Kidney tubule cell (primary cell): Measurements from ENCODE around the gene LGR5.

Source experiments
- DNase-seq: peaks from one replicate; pipeline ENCODE4 v3.0.0-alpha.2; 2018; ENCODE audit warnings: low spot score

LGR5 gene, protein sequence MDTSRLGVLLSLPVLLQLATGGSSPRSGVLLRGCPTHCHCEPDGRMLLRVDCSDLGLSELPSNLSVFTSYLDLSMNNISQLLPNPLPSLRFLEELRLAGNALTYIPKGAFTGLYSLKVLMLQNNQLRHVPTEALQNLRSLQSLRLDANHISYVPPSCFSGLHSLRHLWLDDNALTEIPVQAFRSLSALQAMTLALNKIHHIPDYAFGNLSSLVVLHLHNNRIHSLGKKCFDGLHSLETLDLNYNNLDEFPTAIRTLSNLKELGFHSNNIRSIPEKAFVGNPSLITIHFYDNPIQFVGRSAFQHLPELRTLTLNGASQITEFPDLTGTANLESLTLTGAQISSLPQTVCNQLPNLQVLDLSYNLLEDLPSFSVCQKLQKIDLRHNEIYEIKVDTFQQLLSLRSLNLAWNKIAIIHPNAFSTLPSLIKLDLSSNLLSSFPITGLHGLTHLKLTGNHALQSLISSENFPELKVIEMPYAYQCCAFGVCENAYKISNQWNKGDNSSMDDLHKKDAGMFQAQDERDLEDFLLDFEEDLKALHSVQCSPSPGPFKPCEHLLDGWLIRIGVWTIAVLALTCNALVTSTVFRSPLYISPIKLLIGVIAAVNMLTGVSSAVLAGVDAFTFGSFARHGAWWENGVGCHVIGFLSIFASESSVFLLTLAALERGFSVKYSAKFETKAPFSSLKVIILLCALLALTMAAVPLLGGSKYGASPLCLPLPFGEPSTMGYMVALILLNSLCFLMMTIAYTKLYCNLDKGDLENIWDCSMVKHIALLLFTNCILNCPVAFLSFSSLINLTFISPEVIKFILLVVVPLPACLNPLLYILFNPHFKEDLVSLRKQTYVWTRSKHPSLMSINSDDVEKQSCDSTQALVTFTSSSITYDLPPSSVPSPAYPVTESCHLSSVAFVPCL

DNA sequence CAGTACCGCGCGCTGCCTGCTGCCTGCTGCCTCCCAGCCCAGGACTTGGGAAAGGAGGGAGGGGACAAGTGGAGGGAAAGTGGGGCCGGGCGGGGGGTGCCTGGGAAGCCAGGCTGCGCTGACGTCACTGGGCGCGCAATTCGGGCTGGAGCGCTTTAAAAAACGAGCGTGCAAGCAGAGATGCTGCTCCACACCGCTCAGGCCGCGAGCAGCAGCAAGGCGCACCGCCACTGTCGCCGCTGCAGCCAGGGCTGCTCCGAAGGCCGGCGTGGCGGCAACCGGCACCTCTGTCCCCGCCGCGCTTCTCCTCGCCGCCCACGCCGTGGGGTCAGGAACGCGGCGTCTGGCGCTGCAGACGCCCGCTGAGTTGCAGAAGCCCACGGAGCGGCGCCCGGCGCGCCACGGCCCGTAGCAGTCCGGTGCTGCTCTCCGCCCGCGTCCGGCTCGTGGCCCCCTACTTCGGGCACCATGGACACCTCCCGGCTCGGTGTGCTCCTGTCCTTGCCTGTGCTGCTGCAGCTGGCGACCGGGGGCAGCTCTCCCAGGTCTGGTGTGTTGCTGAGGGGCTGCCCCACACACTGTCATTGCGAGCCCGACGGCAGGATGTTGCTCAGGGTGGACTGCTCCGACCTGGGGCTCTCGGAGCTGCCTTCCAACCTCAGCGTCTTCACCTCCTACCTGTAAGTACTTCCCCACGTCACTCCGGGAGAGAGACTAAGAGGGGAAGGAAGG is at the start of gene LGR5:
TSS of gene LGR5 (plus strand) at position 186 of the 732 bp plus-strand sequence. CDS start at position 469, 283 bp downstream.
- peak; percentile 20 for DNase-seq

DNA sequence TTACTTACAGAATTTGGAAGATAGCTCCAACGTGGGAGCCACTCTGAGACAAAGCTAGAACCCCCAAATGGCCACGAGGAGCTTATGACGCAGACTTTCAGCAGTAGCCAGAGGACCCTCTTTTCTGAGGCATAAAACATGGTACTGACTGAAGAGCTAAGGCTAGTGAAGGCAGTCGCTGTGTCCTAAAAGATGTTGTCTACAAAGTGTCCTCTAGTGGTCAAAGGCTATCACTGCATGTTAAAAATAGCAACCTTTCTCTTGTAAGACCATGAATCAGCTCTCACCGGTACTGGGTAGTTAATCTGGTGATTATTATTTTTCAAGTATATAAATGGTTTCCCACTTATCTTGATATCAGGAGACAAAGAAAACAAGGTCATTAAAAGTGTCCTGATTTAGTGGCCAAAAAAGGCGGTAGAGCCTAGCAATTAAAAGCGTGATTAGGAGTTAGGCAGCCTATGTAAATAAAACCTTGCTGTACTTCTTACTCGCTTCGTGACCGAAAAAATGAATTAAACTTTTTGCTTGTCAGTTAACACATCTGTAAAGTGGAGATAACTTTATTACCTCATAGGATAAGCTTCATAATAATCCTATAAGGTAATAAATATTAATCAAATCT is 47.0 kb upstream of the LGR5 start:
- DNase-seq: peak; percentile 81

GRCh38 chr12:71393625-71394024 is 46.0 kb upstream of the LGR5 start:
- no peak for DNase-seq

GRCh38 chr12:71397433-71397954 is 42.1 kb upstream of the LGR5 start:
- peak; percentile 77 for DNase-seq

DNA sequence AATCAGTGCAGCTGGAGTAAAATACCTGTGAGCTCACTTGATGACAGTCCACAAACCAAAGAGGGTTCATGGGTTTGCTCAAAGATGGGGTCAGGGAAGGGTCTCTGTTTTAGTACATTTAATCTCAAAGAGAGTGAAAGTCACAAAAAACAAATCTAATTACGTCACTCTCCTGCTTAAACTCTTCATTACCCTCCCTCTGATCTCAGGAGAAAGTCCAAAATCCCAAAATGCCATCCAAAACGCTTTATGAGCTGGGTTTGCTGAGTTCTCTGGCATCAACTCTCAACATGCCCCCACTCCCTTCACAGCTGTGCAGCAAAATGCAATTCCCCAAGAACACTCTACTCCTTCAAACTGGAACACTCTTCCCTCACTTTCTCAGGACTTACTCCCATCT is 40.4 kb upstream of the LGR5 start:
- no peak for DNase-seq

- no peak for DNase-seq
Measured at GRCh38 chr12:71400481-71400880, 39.1 kb upstream of the LGR5 start.

DNA sequence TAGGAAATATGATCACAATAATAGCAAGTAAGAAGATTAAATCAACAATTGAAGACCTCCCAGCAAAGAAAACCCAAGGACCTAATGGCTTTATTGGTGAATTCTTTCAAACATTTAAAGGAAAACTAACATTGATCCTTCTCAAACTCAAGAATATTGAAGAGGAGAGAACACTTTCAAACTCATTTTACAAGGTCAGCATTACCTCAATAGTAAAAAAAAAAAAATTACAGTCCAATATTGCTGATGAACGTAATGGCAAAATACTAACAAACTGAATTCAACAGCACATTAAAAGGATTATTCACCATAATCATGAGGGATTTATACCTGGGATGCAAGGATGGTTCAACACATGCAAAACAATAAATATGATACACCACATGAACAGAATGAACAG is 33.7 kb upstream of the LGR5 start:
- no peak for DNase-seq

GRCh38 chr12:71407732-71408131 is 31.9 kb upstream of the LGR5 start:
- no peak for DNase-seq

GRCh38 chr12:71410844-71411243 is 28.8 kb upstream of the LGR5 start:
- no peak for DNase-seq

DNA sequence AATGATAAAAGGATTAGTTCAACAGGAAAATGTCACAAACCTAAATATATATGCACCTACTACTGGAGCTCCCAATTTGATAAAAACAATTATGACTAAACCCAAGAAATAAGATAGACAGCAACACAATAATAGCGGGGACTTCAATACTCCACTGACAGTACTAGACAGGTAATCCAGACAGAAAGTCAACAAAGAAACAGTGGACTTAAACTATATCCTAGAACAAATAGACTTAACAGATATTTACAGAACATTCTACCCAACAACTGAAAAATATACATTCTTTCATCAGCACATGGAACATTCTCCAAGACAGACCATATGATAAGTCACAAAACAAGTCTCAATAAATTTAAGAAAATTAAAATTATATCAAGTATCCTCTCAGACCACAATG is 28.0 kb upstream of the LGR5 start:
- no peak for DNase-seq

GRCh38 chr12:71415336-71416231 is 24.0 kb upstream of the LGR5 start:
- peak; percentile 57 for DNase-seq

DNA sequence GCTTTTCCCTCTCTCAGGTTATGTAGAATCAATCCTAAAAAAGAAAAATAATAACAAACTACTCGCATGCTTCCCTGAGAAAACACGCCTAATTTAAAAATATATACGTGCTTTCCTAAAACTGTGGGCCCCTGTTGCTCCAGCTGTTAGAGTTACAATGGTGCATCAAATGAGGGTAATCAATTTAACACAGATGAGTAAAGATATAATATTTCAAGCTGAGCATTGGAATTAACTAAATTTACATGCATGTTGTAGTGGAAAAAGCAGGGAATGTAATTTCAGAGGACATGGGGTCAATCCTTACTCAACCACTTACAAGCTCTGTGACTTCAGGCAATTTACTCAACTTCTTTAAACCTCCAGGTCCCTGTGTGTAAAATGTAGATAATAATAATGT is 22.4 kb upstream of the LGR5 start:
- DNase-seq: no peak

- DNase-seq: no peak
Measured at GRCh38 chr12:71420775-71421406, 18.7 kb upstream of the LGR5 start.

DNA sequence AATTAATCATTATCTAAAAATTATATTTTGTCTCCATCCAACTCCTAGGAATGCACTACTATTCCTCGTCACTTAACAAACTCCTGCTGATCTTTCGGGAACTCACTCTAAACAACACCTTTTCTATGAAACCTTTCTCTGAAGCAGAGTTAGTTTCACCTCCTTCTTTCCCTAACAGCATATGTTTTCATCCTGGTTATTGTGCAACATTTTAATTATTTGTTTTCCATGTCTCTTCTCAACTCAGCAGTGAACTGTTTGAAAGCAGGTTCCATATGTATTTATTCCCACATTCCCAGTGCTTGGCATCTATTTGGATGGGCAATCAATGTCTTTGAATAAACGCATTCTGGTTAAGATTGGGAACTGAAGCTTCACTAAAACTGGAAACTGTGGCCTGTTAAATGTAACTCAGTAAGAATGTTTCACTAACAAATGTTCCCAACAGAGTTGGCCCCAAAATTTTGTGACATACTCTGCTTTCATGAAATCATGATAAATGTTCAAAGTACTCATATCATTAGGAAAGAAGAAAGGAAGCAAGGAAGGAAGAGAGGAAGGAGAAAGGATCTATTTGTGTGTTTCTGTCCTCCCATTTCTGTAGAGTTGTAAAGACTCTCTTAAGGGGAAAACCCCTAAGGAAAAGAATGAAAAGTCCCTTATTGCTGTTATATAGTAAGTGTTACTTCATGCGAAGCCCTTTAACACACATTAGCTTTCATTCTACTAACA is 13.9 kb upstream of the LGR5 start:
- no peak for DNase-seq

DNA sequence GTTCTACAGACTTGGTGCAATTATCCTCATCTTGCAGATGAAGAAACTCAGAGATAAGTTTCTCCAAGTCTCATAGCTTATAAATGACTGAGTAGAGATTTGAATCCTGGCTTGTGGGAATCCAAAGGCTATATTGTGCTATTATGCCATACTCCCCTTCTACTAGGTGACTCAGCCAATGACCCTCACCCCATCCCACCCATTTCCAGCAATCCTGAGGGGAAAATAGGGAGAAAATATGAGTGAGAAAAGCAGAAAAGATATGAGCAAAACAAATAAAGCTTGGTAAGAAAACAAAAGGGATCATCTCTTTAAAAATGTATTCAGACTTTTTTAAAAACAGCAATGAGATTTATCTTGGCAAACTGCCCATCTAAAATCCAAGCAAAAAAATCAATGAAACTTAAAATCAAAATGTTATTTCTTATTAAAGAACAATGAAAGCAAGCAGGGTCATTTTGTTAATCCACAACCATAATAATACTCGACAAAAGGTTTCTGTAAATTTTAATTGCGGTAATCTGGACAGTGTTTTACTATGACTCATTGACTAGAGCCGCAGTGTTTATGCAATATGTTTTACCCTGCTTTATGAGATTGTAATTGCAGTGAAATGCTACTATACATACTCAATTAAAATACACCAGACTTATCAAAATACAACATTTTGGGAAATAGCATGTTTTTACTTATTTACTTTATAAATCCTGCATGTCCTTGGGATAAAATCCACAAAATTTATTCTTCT is 13.1 kb upstream of the LGR5 start:
- no peak for DNase-seq

GRCh38 chr12:71430756-71431155 is 8.8 kb upstream of the LGR5 start:
- peak; percentile 8 for DNase-seq

- DNase-seq: no peak
Measured at GRCh38 chr12:71431991-71432390, 7.6 kb upstream of the LGR5 start.

GRCh38 chr12:71432936-71433335 is 6.7 kb upstream of the LGR5 start:
- DNase-seq: peak; percentile 8

GRCh38 chr12:71436696-71437095 is 2.9 kb upstream of the LGR5 start:
- DNase-seq: no peak
